Duodenal mucosa (tissue), 2 donors: ENCODE results near the gene QSER1.

ENCODE experiments used
- H3K27ac ChIP-seq: one replicate; pipeline ENCODE4 v1.7.0; 2013; ENCODE audit warnings: low read depth, low read length
- H3K27me3 ChIP-seq, 2 donors: one replicate each; pipeline ENCODE4 v1.7.0; 2013; ENCODE audit warnings: low read length in 2 of 2, control low read depth in 1 of 2; ENCODE audit not compliant: insufficient read depth in 2 of 2, control insufficient read depth in 1 of 2
- H3K36me3 ChIP-seq, 2 donors: one replicate each; pipeline ENCODE4 v1.7.0; 2013; ENCODE audit warnings: low read length in 2 of 2, control low read depth in 1 of 2; ENCODE audit not compliant: insufficient read depth in 2 of 2, control insufficient read depth in 1 of 2
- H3K4me1 ChIP-seq, 2 donors: one replicate each; pipeline ENCODE4 v1.7.0; 2013; ENCODE audit warnings: low read length in 2 of 2, control low read depth in 1 of 2; ENCODE audit not compliant: insufficient read depth in 2 of 2, control insufficient read depth in 1 of 2
- H3K4me3 ChIP-seq, 2 donors: one replicate each; pipeline ENCODE4 v1.7.0; 2013; ENCODE audit warnings: low read length in 2 of 2, low read depth in 1 of 2
- H3K9ac ChIP-seq, 2 donors: one replicate each; pipeline ENCODE4 v1.7.0; 2013; ENCODE audit warnings: low read length in 2 of 2, low read depth in 1 of 2
- H3K9me3 ChIP-seq, 2 donors: one replicate each; pipeline ENCODE4 v1.7.0; 2013; ENCODE audit warnings: low read length in 2 of 2, control low read depth in 1 of 2; ENCODE audit not compliant: control insufficient read depth in 1 of 2

QSER1 gene

GRCh38 chr11:32888805-32889204, 3.8 kb upstream of the QSER1 start:
- Histone ChIP-seq H3K36me3 (no peaks in the 10 kb centered on the region), H3K27me3 (no peaks in the 10 kb centered on the region), H3K4me1 (peaks cover 0 to 6% of the 10 kb centered on the region in 2 donors), H3K9me3 (no peaks in the 10 kb centered on the region), H3K4me3 (no peak overlapping the region), H3K9ac (no peak overlapping the region), H3K27ac (no peak overlapping the region)

DNA sequence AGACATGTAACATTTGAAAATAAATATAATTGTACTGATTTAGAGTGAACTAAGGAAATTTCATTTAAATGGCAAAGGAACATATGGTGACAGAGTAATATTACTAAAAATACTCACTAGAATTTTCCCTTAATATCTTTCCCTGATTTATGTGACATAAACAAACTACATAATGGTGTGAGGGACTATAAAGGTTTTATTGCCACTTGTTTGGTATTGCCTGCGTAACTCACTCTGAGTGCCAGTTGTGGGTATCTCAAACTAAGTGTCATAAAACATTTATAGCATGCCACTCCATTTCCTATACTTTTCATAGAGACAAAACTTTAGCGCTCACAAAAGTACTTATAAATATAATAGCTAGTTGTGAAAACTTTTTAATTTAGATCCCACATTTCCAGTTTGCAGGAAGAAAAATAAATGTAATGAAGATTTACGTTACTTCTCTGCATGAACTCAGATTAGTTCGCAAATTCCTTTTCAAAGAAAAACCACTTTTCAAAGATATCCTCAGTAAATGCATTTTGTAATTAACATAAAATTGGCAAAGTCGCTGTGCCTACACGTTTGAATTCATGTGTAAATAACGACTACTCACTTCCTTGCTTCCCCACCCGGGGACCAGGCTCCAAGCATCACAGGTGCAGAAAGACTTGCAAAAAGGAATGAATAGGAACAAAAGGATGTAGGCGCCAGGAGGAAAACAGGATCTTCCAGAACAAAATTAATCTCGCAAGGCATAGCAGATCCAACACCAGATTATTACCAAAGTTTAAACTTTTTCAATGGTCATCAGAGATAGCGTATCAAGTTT, 1.6 kb upstream of the QSER1 start:
- H3K9me3 ChIP-seq, result no peaks in the 10 kb centered on the region
- H3K9ac ChIP-seq, result peak overlapping the region in 1 of 2 donors; percentile 73
- peak overlapping the region; percentile 5 to 79 for H3K4me3 ChIP-seq
- H3K27me3 ChIP-seq, result no peaks in the 10 kb centered on the region
- peaks cover 0 to 12% of the 10 kb centered on the region in 2 donors for H3K4me1 ChIP-seq
- H3K27ac ChIP-seq, result no peak overlapping the region
- H3K36me3 ChIP-seq, result no peaks in the 10 kb centered on the region

DNA sequence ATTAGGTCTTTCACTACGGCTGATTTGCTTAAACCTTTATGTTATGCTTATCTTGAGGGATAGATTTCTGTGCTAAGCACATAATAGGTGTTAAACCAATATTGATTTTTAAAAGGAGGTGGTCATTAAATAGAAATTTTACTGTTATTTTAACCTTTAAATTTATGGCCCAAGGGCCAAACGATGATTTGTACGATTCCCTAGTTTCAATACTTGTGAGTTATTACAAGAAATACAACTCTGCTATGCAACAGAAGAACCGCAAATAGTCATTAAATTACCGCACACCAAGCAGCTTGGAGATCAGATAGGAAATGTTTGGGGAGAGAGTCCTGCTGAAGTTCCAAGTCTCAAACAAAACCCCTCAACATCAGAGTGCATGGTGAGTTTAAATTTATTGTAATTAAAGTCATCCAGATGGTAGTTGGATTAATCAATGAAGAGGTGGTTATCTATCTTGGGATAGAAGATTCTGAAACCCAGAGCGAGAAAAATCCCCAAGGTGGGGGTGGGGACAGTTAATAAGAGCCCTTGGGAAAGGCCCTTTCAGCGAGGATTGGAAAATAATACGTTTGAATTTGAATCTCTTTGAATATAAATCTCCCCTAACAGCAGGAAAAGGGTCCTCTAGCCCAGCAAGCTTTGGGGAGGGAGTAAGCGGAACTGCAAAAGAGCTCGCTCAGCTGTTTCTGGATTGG, 805 bp upstream of the QSER1 start:
- Histone ChIP-seq H3K9me3 (no peaks in the 10 kb centered on the region), H3K27ac (peak overlapping the region; percentile 81), H3K4me1 (peaks cover 0 to 12% of the 10 kb centered on the region in 2 donors), H3K4me3 (peak overlapping the region; percentile 79 to 86), H3K9ac (peak overlapping the region; percentile 73 to 88), H3K27me3 (no peaks in the 10 kb centered on the region), H3K36me3 (no peaks in the 10 kb centered on the region)

DNA sequence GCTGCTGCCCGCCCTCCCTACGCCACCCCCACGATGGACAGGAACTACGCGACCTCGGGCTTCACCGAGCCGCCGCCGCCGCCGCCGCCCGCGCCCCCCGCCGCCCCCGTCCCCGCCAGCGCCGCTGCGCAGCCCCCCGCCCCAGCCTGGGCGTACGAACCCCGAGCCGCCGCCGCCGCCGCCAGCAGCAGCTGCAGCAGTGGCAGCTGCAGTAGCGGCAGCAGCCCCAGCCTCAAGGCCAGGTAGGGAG, 407 bp downstream of the QSER1 start:
- Histone ChIP-seq H3K4me3 (peak overlapping the region; percentile 79 to 86), H3K4me1 (peaks cover 0 to 12% of the 10 kb centered on the region in 2 donors), H3K36me3 (no peaks in the 10 kb centered on the region), H3K9me3 (no peaks in the 10 kb centered on the region), H3K27ac (peak overlapping the region; percentile 73), H3K27me3 (no peaks in the 10 kb centered on the region), H3K9ac (peak overlapping the region; percentile 74 to 76)

GRCh38 chr11:32893343-32894148, 935 bp downstream of the QSER1 start:
- Histone ChIP-seq H3K9ac (peak overlapping the region; percentile 74 to 76), H3K27me3 (no peaks in the 10 kb centered on the region), H3K4me1 (peaks cover 0 to 12% of the 10 kb centered on the region in 2 donors)

GRCh38 chr11:32894149-32894827, 1.7 kb downstream of the QSER1 start:
- peak overlapping the region; percentile 74 to 76 for H3K9ac ChIP-seq
- no peaks in the 10 kb centered on the region for H3K9me3 ChIP-seq
- H3K27me3 ChIP-seq, result no peaks in the 10 kb centered on the region
- H3K4me3 ChIP-seq, result peak overlapping the region; percentile 79 to 86
- no peaks in the 10 kb centered on the region for H3K36me3 ChIP-seq
- peaks cover 0 to 12% of the 10 kb centered on the region in 2 donors for H3K4me1 ChIP-seq
- H3K27ac ChIP-seq, result no peak overlapping the region

More at GRCh38 chr11:32893343-32894148, 935 bp downstream of the QSER1 start:
- Histone ChIP-seq H3K9me3 (no peaks in the 10 kb centered on the region), H3K4me3 (peak overlapping the region; percentile 79 to 86), H3K27ac (peak overlapping the region; percentile 73), H3K36me3 (no peaks in the 10 kb centered on the region)

- no peak overlapping the region for H3K4me3 ChIP-seq
- no peak overlapping the region for H3K9ac ChIP-seq
- no peak overlapping the region for H3K27ac ChIP-seq
- peaks cover 5 to 12% of the 10 kb centered on the region in 2 donors for H3K4me1 ChIP-seq
- no peaks in the 10 kb centered on the region for H3K36me3 ChIP-seq
- H3K27me3 ChIP-seq, result no peaks in the 10 kb centered on the region
- H3K9me3 ChIP-seq, result no peaks in the 10 kb centered on the region
Measured at GRCh38 chr11:32894921-32895320, 2.3 kb downstream of the QSER1 start.

GRCh38 chr11:32895471-32895870, 2.9 kb downstream of the QSER1 start:
- H3K27me3 ChIP-seq, result no peaks in the 10 kb centered on the region
- H3K36me3 ChIP-seq, result no peaks in the 10 kb centered on the region
- H3K27ac ChIP-seq, result no peak overlapping the region
- no peak overlapping the region for H3K4me3 ChIP-seq
- peaks cover 5 to 12% of the 10 kb centered on the region in 2 donors for H3K4me1 ChIP-seq
- H3K9ac ChIP-seq, result no peak overlapping the region
- H3K9me3 ChIP-seq, result no peaks in the 10 kb centered on the region

- H3K27ac ChIP-seq, result no peak overlapping the region
- H3K9ac ChIP-seq, result no peak overlapping the region
- H3K9me3 ChIP-seq, result no peaks in the 10 kb centered on the region
- peaks cover 5 to 6% of the 10 kb centered on the region in 2 donors for H3K4me1 ChIP-seq
- H3K27me3 ChIP-seq, result no peaks in the 10 kb centered on the region
- no peak overlapping the region for H3K4me3 ChIP-seq
- H3K36me3 ChIP-seq, result no peaks in the 10 kb centered on the region
Measured at GRCh38 chr11:32897103-32897502, 4.5 kb downstream of the QSER1 start.
